Cardiac fibroblast (primary cell): ENCODE measurements around the gene SCEL.

ENCODE experiments used
- DNase-seq, 2 donors: peaks; one replicate each; pipeline versions ENCODE4 v3.0.0 to v3.0.0-alpha.2; 2010; ENCODE audit warnings: low read depth in 2 of 2
- H3K4me3 ChIP-seq, 2 donors: replicated peaks in 1 of 2; 1 replicate in 1 of 2; 2 replicates in 1 of 2; pipeline ENCODE4 v1.5.1; 2011; ENCODE audit warnings: low read depth in 2 of 2, low read length in 2 of 2, mild to moderate bottlenecking in 2 of 2, moderate library complexity in 1 of 2
- CTCF ChIP-seq: IDR thresholded peaks from one replicate; pipeline ENCODE4 v1.5.1; 2011; ENCODE audit warnings: low read depth, mild to moderate bottlenecking, low read length, inconsistent platforms

SCEL gene

GRCh38 chr13:77535448-77535847 lies at the start of gene SCEL:
Gene SCEL (plus strand): TSS chr13:77535706. CDS start chr13:77555876, 20,170 bp downstream.
- TF ChIP-seq CTCF = no peak
- no peak within 1 kb of the TSS for H3K4me3 ChIP-seq
- DNase-seq = no peak

- no peak for DNase-seq
- H3K4me3 ChIP-seq = no peak overlapping the region
- TF ChIP-seq CTCF = no peak
Measured at GRCh38 chr13:77489566-77490337, 45.8 kb upstream of the SCEL start.

GRCh38 chr13:77492982-77493381 lies 42.5 kb upstream of the SCEL start:
- TF ChIP-seq CTCF = peak; percentile 64
- DNase-seq = peak; percentile 46 to 58
- no peak overlapping the region for H3K4me3 ChIP-seq

GRCh38 chr13:77494226-77494625 lies 41.3 kb upstream of the SCEL start:
- no peak for TF ChIP-seq CTCF
- H3K4me3 ChIP-seq = no peak overlapping the region
- no peak for DNase-seq

GRCh38 chr13:77497350-77497749 lies 38.2 kb upstream of the SCEL start:
- no peak for TF ChIP-seq CTCF
- H3K4me3 ChIP-seq = no peak overlapping the region
- no peak for DNase-seq

- DNase-seq = no peak
- no peak overlapping the region for H3K4me3 ChIP-seq
- no peak for TF ChIP-seq CTCF
Measured at GRCh38 chr13:77497835-77498234, 37.7 kb upstream of the SCEL start.
